ENCODE data around the gene GALNT2.

GRCh38 chr1:230098723-230099122 lies 31.7 kb downstream of the GALNT2 start:
- TF ChIP-seq POLR2A (IDR thresholded peaks at IDR 0.05; ENCODE audit: low read depth, low read length) = no peak
- no peak for TF ChIP-seq PAX5 (IDR thresholded peaks at IDR 0.05; ENCODE audit: insufficient read depth, low read length, severe bottlenecking)
- no peak for TF ChIP-seq POLR2AphosphoS5 (IDR thresholded peaks at IDR 0.05; ENCODE audit: low read depth, low read length)
- no peak for TF ChIP-seq POU2F2 (IDR thresholded peaks at IDR 0.05; ENCODE audit: low read depth, low read length)
